NCI-H345 (cell line): Measurements from ENCODE around the gene BANP.
"Not testable (repeated sequence)": the region's sequence is repeated elsewhere in the genome, so short reads cannot be mapped to it uniquely, and the experiment has no call there.

Experiments used
- DNase-seq: peaks from one replicate; lab custom pipeline; 2025; lab: John Stamatoyannopoulos, UW

Gene BANP

DNA sequence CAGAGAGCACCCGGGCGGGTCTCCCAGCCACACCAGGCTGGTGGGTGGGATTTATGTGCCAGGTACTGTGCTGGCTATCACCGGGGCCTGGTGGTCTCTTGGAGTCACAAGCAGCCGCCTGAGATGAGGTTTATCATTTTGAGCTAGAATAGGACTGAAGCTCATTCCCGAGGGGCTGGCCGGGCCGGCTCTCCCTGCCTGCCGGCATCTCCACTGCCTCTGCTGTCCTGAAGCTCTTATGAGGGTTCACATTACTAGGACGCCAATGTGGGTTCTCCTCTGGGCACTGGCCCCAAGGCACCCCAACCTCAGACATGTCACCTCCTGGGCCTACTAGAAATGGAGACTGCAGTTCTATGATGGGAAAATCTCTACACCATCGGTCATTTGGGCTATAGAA lies 137.4 kb downstream of the BANP start:
- not testable (repeated sequence) for DNase-seq

DNA sequence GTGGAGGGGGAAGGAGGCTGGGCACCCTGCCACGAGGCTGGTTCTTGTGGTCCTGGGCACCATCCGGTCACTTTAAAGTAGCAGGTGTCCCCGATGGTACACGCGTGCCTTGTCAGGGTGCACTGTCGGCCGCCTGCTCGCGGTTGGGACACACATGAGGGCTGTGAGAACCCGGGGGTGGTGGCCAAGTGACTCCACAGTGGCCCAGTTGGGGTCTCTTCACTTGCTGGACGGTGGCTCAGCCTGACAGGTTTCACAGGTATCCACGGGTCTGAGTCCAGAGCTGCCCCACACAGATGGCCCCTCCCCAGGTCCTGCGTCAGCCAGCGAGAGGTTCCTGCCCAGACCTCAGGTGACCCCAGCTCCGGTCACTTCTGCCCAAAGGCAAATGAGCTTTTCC lies 137.8 kb downstream of the BANP start:
- DNase-seq, result not testable (repeated sequence)

DNA sequence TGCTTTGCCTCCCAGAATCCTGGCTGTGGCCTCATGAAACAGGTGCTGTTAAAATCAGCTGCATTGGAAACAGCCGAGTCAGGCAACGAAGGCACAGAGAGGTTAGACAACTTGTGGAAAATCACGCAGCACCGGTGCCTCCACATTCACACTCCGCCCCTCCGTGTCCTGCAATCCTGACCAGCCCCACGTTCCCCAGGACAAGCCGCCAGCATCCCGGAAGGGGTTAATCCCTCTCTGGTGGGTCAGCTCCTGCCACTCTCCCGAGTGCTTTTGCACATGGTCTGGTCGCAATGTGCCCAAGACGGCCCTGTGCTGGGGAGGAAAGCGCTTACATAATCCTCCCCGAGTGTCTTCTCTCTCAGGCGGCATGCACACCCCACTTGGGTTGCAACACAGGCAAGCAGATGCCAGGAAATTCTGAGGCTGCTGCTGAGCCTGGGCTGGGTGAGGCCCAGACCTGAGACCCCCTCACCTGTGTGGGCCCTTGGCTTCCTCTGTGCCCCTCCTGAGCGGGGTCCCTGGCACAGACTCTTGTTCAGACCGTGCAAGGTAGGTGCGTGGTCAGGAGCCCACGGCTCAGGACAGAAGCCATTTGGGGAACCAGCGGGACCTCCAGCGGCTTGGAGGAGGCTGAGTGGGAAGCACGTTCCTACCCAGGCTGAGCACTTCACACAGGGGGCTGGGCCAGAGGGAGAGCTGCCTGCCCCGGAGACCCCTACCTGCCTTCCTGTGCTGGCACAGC lies 138.6 kb downstream of the BANP start:
- DNase-seq, result not testable (repeated sequence)

DNA sequence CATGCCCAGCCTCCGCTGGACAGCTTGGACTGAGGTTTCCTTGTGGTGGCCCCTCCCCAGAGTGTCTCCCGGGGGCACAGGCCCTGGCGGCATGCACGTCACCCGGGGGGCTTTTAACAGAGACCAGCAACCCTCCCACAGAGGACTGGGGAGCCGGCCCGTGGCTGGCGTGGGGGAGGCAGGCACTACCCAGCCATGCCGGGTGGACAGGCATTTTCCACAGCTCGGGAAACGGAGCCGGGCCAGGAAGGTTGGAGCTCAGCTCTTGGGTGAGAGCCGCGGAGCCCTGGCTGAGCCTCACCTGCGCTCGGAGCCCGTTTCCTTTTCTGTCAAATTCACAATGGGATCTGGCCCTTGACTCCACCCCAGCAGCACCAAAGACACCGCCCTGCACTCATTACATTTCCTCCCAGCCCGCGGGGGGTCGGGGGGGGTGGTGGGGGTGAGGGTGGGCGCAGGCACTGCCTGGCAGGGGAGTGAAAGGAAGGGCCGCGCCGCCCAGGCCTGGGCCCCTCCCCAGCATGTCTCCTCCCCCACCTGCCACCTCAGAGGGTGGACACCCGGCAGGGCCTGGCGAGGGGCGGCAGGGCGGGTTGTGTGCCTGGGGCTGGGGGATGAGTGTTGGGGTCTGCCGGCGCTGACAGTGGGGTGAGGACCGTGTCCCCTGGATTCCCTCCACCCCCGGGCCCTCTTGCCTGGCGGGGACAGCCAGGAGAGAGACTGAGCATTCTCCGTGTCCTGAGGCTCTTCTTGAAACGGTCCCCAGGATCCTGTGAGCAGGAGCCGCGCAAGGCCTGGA lies 139.3 kb downstream of the BANP start:
- DNase-seq, result not testable (repeated sequence)

DNA sequence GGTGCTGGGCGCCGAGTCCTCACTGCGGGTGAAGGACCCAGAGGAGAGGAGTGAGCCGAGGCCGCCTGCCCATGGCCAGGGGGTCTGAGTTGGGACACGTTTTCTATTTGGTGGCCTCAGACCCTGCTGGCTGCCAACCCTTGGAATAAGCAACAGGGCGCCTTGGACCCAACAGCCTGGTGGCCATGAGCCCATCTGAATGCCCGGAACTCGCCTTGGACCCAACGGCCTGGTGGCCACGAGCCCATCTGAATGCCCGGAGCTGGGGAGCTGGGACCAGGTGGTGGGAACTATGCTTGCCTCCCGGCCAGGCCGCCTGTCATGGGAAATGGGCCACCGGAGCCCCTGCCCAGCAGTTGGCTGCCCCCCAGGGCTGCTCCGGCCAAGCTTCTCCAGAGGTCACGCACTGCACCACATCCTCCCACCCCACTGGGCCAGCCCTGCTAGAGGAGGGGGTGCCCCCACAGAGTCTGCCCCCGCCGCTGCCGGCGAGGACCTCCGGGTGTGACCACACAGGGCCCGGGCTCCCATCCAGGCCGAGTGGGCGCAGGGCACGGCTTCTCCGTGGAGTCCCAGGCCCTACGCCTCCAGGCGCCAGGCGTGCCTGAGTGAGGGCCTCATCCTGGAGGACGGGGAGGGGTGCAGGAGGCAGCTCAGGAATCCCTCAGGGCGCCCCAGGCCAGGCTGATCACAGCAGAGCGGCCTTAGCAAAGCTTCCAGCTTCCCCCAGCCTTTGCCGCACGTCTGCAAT lies 140.2 kb downstream of the BANP start:
- not testable (repeated sequence) for DNase-seq

DNA sequence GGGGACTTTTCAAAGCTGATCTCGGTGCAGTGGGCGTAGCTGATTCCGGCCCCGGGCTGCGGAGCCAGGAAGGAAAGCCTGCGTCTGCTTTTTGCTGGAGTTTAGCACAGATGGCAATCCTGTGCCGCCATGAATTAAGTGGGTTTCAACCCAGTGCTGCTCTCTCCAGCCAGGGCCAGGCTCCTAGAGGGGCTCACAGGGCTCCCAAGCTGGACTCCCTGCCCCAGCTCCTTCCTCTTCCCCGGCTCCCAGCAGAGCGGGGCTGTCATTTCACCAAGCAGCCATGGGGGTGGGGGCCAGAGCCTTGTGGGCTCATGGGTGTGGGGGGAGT lies 140.7 kb downstream of the BANP start:
- DNase-seq, result not testable (repeated sequence)

DNA sequence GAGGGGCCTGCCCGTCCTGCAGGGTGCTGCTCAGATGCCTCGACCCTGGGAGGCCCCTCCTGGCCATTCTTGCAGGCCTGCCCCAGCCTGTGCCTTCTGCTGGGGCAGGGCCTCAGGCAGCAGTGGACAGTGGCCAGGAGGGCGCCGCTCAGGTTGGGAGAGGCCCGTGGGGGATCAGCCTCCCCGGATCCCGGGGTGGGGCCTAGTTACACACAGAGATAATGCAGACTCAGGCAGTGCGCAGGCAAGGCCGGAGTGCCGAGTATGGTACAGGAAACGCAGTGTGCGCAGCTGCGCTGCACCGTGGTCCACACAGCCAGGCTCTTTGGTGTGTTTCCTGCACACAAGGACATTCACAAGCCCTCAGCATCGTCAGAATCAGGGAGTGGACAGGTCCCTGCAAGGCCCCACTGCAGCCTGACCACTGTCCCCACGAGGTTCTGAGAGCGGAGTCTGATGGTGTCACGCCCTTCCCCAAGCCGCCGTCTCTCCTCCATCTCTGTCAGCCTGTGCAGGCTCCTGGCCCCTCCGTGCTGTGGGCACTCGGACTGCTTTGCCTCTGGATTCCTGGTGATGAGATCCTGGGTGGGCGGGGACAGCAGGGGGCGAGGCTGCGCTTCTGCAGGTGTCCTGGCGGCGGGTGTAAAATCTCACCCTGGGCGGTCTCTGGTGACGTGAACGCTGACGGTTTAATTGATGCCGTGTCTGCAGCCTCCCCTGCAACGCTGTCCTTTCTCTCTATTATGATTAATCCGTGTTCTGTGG lies 141.7 kb downstream of the BANP start:
- DNase-seq, result not testable (repeated sequence)

DNA sequence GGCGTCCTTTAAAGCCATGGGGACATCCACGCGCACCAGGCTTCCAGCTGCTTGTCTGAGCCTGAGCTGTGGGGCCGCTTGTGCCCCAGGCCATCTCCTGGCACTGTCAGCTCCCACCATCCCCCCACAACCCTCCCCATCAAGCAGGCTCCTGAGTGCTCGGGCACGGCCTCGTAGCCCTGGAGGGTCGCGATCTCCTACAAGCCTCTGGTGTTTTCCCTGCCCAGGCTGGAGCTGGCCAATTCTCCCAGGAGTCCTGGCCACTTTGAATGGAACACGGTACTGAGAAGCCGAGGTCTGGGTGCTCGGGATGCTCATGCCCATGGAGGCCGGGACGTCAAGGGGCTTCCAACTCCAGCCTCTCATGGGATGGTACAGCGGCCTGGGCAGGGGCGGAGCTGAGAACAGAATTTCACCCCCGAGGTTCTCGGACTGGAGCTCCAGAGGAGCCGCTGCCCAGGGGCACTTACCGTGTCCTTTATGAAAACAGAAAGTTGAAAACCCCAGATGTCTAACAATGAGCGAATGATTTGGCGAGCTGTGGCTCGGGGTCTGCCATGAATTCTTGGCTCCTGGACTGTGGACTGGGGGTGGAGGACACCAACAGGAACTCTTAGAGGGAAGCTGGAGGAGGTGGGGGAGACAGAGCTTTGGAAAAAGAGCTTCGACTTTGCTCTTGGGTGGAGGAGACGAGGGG lies 142.5 kb downstream of the BANP start:
- DNase-seq, result not testable (repeated sequence)

DNA sequence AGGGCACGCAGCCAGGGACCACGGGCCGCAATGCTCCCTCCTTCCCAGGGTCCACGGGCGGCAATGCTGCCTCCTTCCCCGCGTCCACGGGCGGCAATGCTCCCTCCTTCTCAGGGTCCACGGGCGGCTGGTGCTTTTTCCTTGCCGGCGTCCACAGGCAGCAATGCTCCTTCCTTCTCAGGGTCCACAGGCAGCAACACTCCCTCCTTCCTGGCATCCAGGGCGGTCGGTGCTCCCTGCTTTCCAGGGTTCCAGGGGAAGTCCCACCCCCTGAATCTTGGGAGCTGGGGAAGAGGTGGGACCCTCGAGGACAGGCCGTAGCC lies 143.0 kb downstream of the BANP start:
- DNase-seq, result not testable (repeated sequence)

DNA sequence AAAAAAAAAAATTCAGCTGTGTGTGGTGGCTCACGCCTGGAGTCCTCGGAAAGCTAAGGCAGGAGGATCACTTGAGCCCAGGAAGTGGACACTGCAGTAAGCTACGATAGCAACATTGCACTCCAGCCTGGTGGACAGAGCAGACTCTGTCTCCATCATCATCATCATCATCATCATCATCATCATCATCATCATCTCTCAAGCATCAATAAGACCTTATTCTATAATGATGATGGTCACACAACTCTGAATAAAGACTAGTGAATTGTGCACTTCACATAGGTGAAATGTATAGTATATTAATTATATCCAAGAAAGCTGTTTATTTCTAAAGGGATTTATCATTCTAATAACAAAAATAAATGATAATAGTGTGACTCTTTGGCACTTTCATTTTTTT lies 143.7 kb downstream of the BANP start:
- not testable (repeated sequence) for DNase-seq

DNA sequence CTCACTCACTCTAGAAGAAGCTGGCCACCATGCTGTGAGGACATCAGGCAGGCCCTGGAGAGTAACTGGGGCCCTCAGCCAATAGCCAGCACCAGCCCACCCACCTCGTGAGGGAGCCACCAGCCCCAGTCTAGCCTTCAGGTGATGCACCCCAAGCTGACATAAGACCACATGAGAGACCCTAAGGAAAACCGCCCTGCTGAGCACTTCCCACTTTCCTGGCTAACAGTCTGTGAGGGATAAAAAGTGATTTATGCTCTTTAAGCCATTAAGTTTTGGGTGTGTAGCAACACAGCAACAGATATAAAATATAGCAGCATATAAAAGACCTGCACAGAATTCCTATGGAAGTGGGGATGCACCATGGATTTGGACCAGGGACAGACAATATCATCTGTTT lies 145.4 kb downstream of the BANP start:
- DNase-seq, result not testable (repeated sequence)

DNA sequence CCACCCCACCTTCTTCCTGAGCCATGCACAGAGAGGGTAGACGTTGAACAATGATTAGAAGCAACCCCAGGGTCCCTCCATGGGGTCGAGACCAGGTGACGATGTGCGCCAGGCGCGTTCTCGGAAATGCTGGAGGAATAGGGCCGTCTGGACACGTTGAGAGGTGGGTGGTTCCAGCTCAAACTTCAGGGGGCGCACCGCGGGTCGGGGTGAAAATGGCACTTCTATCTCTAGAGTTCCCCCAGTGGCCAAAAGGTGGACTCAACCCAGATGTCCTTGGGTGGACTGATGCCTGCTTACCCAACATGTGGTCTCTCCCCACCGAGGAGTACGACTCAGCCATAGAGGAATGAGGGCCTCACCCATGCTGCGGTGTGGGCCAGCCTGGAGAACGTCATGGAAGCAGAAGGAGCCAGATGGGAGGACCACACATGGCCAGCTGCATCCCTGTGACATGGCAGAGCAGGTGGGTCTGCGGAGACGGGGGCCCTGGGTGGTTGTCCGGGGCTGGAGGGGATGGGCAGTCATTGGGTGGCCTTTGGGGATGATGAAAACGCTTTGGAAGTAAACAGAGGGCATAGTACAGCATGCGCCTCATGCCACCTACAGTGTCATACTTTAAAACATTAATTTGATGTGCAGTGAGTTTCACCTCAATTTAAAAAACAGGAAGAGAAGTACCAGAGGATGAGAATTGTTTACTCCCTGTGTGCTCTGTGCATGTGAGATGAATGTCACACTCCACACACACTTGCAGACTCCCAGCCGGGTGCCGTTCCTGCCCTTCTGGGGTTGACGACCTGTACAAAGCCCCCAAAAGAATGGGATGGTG lies 147.7 kb downstream of the BANP start:
- DNase-seq, result not testable (repeated sequence)

DNA sequence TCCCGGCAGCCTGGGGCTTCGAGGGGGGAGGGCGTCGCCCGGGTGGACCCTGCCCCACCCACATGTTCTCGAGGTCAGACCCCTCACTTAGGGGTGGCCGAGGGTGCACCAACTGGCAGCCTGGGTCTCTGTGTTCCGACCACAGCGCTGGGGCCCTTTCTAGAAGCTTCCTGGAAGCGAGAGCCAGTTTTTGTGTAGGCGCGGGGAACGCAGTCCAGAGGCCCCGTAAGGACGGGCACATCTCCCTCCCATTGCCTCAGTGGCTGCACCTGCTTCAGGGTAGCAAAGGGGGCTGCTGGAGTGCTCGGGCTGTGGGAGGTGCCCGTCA lies 148.3 kb downstream of the BANP start:
- no peak for DNase-seq

DNA sequence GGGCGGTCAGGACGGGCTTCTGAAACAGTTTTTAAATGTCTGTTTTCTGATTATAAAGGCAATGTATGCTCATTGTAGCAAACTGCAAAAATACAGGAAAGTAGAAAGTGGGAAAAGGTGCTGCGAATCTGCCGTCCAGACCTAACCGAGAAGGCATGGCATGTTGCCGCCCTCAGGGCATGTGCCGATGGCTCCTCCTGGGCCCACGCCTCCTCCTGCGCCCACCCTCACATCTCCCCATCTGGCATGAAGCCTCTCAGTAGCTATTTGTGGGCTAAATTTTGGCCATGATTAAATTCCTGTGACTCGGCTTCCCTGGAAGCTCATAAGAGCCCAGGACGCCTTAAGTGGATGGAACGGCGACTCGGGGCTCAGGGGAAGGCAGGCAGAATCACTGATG lies 148.7 kb downstream of the BANP start:
- DNase-seq, result not testable (repeated sequence)

DNA sequence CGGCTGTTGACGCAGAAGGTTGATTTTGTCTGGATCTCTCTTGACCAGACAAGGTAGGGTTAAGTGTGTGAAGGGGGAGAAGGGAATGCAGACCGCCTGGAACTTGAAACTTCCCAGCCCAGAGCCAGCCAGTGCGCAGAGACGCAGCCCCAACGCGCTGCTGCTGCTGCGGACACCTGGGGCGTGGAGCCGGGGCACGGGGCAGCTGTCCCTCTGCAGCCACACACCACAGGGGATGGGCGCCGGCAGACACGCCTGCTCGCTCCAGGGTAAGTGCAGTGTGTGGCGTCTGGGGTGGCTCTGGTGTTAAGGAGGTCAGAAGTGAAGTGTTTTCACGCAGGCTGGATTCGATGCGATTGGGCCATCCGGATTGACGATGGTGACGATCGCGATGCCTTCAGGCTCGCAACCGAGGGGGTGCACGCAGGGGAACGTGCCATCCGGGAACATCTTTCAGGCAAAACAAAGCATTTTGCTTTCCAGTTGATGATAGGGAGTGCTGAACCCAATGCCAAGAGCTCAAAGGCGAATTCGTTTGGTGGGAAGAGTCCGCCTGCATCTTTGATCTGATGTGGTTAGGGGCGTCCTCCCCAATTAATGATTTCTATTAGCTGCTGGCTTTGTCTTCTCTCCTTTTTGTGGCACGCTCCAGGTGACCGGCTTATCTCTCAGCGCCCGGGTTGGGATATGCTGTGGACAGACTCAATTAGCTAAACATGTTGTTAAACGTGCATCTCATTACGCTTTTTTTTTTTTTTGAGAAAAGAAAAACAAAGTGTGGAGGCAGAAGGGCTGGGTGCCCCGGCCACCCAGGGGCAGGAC lies 149.8 kb downstream of the BANP start:
- not testable (repeated sequence) for DNase-seq

DNA sequence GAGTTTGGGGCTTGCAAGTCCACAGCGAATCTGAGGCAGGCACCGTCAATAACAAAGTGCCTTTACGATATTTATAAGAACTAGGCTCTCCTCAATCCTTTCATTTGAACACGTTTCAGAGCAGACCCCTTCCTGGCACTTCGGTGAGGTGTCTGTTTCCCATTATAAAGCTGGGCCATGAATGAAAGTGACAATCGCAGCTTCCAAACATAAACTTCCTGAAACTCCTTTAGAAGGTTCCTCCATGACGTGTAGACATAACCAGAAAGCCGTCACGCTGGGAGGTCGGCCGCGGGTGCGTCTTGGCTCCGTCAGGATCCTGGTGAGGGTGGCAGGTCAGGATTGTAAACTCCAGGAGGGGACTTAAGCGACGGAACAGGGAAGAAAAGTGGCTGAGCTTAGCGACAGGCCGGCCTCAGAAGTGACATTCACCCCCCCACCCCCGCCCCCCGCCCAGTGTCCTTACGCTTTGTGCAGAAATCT lies 150.4 kb downstream of the BANP start:
- DNase-seq, result not testable (repeated sequence)

DNA sequence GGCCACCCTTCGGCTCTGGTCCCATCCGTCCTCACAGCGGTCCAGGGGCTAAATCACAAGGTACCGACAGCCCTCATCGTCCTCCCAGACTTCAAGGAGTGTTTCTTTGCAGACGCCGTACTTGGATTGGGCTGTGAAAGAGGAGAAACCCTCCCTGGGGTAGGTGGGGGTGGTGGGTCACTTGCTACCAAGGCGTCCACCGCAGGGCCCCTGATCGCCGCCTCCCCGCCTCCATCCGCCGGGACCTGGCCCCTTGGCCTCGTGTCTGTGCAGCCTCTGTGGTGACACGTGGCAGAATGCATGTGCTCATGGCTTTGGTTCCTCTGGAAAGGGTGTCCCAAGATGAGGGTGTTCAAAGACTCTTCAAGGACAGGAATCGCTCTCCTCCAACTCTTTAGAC lies 151.4 kb downstream of the BANP start:
- no peak for DNase-seq

DNA sequence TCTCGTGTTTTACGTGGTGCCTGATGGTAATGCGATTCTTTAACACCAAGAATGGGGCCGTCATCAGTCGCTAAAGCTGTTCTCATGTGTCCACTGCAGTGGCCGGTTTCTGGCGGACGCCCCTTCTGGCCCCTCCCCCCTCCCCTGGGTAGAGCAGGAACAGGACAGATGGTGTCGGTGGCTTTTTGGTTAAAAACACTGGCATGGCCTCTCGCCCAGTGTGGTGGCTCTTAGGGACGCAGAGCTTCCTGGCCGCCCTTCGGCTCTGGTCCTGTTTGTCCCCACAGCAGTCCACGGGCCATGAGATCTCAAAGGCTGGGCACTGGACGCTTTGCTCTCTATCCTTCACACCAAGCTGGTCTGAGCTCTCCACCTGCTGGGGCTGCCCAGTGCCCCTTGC lies 151.8 kb downstream of the BANP start:
- no peak for DNase-seq

DNA sequence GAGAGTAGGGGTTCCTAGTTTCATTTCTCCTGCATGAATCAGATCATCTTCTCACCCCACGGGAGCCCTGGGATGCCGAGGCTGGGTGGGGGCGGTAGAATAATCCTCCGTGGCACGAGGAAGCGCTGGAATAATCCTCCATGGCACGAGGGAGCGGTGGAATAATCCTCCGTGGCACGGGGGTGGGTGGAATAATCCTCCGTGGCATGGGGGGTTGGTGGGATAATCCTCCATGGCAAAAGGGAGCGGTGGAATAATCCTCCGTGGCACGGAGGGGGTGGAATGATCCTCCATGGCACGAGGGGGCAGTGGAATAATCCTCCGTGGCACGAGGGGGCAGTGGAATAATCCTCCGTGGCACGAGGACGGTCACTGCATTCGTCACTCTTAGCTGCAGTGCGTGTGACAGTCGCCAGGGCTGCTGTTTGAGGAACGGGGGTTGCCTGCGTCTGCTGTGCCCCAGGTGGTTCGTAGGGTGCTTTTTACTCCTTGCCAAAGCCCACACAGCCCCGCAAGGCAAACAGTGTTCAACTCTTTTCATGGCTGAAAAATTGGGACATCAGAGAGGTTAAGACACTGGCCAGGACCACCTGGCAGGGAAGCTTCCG lies 152.5 kb downstream of the BANP start:
- DNase-seq, result no peak
